Measurements from ENCODE around the gene DOCK11.

Gene DOCK11

DNA sequence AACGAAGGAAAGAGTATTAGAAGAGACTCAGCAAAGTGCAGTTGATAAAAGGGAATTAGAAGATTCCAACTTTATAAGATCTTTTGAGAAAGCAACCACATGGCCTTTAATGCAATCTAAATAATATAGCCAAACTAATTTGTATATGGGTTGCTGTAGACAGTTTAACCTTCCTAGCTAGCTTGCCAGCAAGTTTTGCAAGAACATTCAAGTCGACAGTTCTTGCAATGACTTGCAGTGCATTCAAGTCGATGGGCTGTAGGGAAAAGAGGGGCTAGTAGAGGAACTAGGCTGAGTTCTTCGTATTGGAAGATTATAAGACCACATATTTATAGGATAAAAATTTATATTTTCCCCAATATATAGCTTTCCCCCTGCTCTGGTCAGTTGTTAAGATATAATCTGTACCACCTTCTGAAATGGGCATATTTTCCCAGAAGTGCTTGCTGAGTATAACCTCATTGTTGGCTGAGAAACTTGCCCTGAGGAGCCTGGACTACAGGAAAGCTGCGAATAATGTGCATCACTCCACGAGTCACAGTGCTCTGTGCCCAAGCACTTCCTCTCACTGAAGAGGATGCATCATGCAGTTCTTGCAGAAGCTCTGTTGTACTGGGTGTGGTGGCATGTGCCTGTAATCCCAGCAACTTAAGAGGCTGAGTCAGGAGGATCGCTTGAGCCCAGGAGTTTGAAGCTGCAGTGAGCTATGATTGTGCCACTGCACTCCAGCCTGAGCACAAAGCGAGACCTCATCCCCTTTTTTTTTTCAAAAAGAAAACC, 56.7 kb downstream of the DOCK11 start:
- TF ChIP-seq FOXP2 (optimal IDR thresholded peaks at IDR 0.05; ENCODE audit: borderline replicate concordance, extremely low read depth, extremely low read length, insufficient read depth) (no peak), SIN3A (IDR thresholded peaks at IDR 0.05; ENCODE audit: borderline replicate concordance, insufficient read depth, low read length) (no peak), POLR2AphosphoS5 (IDR thresholded peaks at IDR 0.05; ENCODE audit: low read depth, low read length) (no peak), TAF1 (IDR thresholded peaks at IDR 0.05; ENCODE audit: borderline replicate concordance, insufficient read depth, low read length) (no peak)
- TF ChIP-seq, protein P1, sequence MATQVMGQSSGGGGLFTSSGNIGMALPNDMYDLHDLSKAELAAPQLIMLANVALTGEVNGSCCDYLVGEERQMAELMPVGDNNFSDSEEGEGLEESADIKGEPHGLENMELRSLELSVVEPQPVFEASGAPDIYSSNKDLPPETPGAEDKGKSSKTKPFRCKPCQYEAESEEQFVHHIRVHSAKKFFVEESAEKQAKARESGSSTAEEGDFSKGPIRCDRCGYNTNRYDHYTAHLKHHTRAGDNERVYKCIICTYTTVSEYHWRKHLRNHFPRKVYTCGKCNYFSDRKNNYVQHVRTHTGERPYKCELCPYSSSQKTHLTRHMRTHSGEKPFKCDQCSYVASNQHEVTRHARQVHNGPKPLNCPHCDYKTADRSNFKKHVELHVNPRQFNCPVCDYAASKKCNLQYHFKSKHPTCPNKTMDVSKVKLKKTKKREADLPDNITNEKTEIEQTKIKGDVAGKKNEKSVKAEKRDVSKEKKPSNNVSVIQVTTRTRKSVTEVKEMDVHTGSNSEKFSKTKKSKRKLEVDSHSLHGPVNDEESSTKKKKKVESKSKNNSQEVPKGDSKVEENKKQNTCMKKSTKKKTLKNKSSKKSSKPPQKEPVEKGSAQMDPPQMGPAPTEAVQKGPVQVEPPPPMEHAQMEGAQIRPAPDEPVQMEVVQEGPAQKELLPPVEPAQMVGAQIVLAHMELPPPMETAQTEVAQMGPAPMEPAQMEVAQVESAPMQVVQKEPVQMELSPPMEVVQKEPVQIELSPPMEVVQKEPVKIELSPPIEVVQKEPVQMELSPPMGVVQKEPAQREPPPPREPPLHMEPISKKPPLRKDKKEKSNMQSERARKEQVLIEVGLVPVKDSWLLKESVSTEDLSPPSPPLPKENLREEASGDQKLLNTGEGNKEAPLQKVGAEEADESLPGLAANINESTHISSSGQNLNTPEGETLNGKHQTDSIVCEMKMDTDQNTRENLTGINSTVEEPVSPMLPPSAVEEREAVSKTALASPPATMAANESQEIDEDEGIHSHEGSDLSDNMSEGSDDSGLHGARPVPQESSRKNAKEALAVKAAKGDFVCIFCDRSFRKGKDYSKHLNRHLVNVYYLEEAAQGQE (IDR thresholded peaks at IDR 0.05; ENCODE audit: insufficient read depth in 1 of 2, low read depth in 2 of 2, low read length in 2 of 2): no peak

DNA sequence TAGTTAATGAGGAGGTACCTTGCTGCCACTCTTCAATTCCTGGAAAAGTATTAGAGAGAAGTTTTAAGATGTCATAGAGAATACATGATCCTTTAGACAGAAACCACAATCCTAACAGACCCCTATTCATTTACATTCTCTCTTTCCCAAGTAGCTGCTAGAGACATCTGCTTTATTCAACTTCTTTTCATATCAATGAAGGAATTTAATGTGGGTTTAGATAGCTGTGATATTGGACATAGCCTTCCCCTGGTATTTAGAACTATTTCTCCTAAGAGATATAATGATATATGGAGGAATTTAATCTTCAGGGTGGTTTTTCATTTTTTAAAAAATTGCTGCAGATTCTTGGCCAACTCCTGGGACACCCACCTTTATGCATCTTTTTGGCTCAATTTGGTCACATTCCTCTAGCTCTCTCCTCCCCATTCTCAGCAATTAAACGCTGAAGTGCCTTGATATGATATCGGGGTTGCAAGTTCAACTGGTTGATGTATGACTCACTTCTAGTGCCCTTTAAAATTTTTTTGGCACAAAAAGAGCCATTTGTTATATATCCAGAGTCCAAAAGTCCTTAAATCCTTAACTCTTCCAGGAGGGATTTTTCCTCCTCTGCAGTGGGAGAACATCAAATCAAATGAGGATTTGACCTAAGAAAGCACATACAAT, 57.6 kb downstream of the DOCK11 start:
- no peak for TF ChIP-seq POLR2AphosphoS5 (IDR thresholded peaks at IDR 0.05; ENCODE audit: low read depth, low read length)
- no peak for TF ChIP-seq TAF1 (IDR thresholded peaks at IDR 0.05; ENCODE audit: borderline replicate concordance, insufficient read depth, low read length)
- TF ChIP-seq, protein P1 (IDR thresholded peaks at IDR 0.05; ENCODE audit: insufficient read depth in 1 of 2, low read depth in 2 of 2, low read length in 2 of 2): no peak
- no peak for TF ChIP-seq FOXP2 (optimal IDR thresholded peaks at IDR 0.05; ENCODE audit: borderline replicate concordance, extremely low read depth, extremely low read length, insufficient read depth)

DNA sequence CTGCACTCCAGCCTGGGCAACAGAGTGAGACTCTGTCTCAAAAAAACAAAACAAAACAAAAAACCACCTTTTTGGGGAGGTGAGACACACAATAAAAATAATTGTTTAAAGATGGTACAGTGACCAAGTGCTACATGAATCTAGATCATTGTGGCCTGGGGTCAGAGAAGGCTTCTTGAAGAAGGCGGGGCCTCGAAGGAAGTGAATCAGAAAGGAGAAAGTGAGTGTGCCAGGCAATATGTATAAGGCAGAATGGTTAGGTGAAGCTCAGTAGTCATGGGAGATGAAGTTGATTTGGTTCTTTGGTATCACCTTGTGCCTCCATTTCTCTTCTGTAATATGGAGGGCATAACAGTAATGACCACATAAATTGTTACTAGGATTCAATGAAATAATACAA, 58.9 kb downstream of the DOCK11 start:
- TF ChIP-seq, protein P1 (IDR thresholded peaks at IDR 0.05; ENCODE audit: insufficient read depth in 1 of 2, low read depth in 2 of 2, low read length in 2 of 2): no peak
- no peak for TF ChIP-seq SIN3A (IDR thresholded peaks at IDR 0.05; ENCODE audit: borderline replicate concordance, insufficient read depth, low read length)
- no peak for TF ChIP-seq TAF1 (IDR thresholded peaks at IDR 0.05; ENCODE audit: borderline replicate concordance, insufficient read depth, low read length)
- TF ChIP-seq POLR2AphosphoS5 (IDR thresholded peaks at IDR 0.05; ENCODE audit: low read depth, low read length): no peak
- TF ChIP-seq FOXP2 (optimal IDR thresholded peaks at IDR 0.05; ENCODE audit: borderline replicate concordance, extremely low read depth, extremely low read length, insufficient read depth): no peak

DNA sequence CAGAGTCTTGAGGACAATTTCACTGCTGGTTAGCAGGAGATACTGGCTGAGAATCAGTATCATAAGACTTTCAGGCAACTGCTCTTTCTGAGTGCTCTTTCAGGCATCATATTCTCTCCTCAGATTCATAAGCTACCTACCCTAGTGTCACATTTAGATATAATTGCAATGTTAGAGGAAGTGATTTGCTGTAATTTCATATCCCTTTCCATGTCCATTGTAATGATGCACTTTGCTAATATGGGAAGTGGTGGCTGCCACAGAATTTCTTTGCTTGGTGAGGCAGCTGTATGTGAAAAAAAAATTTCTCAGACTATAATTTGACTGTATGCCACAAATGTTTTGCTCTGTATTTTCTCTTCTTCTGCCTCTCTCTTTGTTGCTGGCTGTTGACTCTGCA, 63.3 kb downstream of the DOCK11 start:
- TF ChIP-seq TAF1 (IDR thresholded peaks at IDR 0.05; ENCODE audit: borderline replicate concordance, insufficient read depth, low read length): no peak
- no peak for TF ChIP-seq SIN3A (IDR thresholded peaks at IDR 0.05; ENCODE audit: borderline replicate concordance, insufficient read depth, low read length)
- TF ChIP-seq, protein P1 (IDR thresholded peaks at IDR 0.05; ENCODE audit: insufficient read depth in 1 of 2, low read depth in 2 of 2, low read length in 2 of 2): no peak
- TF ChIP-seq POLR2AphosphoS5 (IDR thresholded peaks at IDR 0.05; ENCODE audit: low read depth, low read length): no peak
- no peak for TF ChIP-seq FOXP2 (optimal IDR thresholded peaks at IDR 0.05; ENCODE audit: borderline replicate concordance, extremely low read depth, extremely low read length, insufficient read depth)

All from PFSK-1 (cell line).